HG03432 (cell line): ENCODE measurements around the gene KCNQ2.
"Not testable (repeated sequence)": the region's sequence is repeated elsewhere in the genome, so short reads cannot be mapped to it uniquely, and the experiment has no call there.

Experiments used
- ATAC-seq: cut with Tn5 transposase; IDR thresholded peaks from one replicate; pipeline ENCODE4 v1.9.1; 2021; ENCODE audit warnings: mild to moderate bottlenecking, moderate library complexity; ENCODE audit not compliant: unreplicated experiment

The KCNQ2 gene

GRCh38 chr20:63394069-63394919 is 78.2 kb downstream of the KCNQ2 start:
- no peak for ATAC-seq

GRCh38 chr20:63393566-63393965 is 78.9 kb downstream of the KCNQ2 start:
- no peak for ATAC-seq

DNA sequence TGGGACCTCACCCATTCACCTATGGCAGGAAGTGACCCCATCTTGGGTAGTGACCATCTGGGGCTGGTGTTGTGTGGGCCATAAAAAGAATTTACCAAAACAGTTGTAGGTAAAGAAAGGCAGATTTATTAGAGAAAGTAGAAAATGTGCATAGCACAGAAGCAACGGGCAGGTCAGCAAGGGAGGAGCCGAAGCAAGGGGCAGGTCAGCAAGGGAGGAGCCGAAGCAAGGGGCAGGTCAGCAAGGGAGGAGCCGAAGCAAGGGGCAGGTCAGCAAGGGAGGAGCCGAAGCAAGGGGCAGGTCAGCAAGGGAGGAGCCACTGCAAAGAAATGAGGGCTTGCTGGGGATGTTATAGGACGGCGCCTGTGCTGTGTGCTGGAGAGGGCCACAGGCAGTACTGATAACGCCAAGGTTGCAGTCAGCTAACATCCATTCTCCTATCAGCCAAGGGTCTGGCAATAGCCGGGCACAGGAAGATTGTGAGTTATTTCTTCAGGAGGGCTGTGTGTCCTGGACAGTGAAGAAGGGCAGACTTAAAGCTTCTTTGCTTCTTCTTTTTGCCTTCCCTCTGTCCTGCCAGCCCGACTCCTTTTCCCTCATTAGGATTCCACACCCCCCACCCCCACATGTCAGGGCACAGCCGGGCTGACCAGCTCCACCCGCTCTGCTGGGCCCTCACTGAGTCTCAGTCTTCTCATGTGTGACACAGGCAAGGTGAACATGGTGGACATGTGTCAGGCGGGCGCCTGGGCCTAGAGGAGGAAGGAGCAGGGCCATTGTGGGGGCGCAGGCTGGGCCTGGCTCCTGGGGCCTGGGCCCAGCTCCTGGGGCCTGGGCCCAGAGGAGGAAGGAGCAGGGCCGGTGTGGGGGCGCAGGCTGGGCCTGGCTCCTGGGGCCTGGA is 79.7 kb downstream of the KCNQ2 start:
- ATAC-seq, result no peak

DNA sequence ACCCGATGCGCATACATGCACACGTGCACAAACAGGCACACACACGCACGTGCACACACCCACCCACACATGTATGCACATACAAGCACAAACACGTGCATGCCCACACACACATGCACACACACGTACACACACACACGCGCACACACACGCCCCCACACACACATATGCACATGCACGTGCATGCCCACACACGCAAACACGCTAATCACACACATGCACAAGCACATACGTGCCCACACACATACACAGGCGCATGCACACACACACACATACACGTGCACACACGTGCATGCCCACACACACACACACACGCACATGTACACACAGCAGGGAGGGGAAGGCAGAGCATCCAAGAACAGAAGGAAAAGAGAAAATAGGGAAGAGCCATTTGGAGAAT is 84.5 kb downstream of the KCNQ2 start:
- ATAC-seq, result no peak

GRCh38 chr20:63387393-63387792 is 85.1 kb downstream of the KCNQ2 start:
- no peak for ATAC-seq

DNA sequence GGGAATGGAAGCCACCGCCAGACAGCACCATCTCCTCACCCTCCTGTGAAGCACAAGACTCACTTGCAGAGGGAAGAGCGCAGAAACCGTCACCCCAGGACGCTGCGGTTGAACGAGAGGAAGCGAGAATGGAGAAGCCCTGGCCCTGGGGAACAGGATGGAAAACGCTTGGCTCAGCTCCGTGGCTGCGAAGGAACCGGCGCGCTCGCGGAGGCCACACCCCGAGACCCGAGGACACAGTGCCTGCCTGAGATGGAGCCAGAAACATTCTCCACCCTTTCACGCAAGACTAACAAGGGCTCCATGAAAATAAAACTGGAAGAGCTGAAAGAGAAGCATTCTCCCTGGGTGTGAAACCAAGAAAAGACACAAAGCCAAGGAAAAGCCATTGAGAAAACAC is 86.0 kb downstream of the KCNQ2 start:
- ATAC-seq, result no peak

DNA sequence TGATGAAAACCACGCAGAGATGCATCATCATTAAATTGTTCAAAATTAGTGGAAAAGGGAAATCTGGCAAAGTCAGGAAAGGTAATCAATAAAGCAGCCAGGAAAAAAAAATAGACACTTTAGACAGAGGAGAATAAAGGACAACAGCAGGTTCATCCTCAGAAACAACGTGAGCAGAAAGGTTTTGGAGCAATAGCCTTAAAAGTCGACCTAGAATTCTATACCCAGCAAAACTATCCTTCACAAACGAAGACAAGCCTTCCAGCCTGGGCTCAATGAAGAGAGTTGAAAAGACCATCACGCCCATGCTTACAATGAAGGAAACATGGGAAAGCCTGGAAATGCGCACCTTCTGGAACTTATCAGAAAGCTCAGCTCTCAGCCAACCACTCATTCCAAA is 86.6 kb downstream of the KCNQ2 start:
- no peak for ATAC-seq

GRCh38 chr20:63384336-63384735 is 88.1 kb downstream of the KCNQ2 start:
- no peak for ATAC-seq

DNA sequence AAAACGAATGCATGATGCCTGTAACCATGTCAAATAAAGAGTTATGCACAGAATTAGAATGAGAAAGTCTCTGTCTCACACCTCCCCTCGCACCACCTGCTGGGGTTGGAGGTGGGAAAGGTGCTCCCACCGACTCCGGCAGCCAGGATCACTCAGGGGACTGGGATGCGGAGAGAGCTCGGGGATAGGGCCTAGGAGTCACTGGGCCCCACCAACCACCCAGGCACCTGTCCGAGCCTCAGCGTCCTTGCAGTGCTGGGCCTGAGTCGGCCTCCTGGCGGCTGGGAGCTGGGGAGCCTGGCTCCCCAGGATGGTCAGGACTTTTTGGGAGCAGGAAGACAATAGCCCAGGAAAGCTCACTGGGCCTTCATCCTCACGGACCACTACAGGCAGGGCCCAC is 88.9 kb downstream of the KCNQ2 start:
- ATAC-seq, result no peak

DNA sequence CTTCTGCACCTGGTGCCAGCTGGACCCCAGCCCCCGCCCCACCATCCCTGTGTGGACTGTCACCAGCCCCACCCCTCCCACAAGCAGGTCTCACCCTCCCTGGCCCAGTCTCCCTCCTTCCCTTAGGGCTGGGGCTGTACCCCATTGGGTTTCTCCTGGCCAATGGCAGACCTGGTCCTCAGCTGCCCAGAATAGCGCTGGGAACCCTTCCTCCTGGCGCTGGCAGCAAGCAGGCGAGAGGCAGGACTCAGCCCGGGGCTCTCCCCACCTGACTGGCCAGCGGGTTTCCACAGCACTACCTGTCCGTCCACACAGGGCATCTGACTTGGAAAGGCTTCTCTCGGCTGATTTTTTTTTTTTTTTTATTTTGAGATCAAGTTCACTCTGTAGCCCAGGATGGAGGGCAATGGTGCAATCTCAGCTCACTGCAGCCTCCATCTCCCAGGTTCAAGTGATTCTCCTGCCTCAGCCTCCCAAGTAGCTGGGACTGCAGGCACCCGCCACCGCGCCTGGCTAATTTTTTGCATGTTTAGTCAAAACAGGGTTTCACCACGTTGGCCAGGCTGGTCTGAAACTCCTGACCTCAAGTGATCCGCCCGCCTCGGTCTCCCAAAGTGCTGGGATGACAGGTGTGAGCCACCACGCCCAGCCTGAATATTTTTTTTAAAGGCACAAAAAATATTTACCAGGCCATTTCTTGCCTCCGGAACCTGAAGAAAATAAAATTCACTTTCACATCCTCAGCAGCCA is 89.7 kb downstream of the KCNQ2 start:
- no peak for ATAC-seq

DNA sequence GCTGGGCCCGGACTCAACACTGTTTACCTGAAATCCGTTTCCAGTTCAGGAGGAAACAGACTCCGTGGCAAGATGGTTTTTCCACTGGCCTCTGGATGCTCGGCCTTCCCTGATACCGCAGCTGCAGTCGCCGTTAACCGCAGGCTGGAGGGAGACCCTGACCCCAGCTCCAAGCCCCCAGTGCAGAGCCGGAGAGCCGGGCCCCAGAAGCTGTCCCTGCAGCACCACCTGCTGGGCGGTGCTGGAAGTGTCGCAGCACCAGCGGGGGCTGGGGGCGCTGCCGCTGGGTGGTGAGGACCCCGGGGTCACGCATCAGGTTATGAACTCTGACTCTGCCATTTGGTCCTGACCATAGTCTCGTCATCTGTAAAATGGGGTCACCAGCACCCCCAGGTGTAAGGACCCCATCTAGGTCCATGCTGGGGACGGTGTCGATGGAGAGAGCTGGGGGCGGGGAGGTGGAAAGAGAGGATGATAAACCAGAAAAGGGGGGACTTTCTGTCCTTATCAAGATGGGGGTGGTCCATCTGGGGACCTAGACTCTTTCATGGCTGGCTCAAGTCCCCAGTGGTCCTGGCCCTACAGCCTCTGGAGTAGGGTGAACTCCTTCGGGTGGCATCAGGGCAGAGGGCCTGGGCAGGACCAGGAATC is 90.5 kb downstream of the KCNQ2 start:
- no peak for ATAC-seq

DNA sequence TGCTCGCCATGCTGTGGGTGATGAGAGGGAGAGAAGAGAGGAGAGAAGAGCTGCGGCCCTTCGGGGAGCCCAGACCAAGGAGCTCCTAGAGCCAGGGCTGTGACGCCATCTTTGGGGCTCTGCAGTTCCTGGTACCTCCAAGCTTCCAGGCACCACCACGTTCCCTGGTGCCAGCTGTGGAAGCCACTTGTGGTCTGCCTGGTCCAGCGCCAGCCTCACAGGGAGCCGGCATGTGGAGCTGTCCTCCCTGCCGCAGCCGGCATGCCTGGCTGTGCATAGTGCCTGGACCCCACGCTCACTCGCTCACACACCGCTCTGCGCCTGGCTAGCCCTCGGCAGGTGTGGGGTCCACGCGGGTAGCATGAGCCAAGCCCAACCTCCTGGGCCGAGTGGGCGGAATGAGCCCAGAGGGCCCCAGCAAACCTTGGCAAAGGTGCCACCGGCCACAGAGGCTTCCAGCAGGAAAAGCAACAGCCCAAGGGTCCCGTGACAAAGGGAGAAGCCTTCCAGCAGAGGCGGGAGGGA is 92.0 kb downstream of the KCNQ2 start:
- ATAC-seq, result no peak

DNA sequence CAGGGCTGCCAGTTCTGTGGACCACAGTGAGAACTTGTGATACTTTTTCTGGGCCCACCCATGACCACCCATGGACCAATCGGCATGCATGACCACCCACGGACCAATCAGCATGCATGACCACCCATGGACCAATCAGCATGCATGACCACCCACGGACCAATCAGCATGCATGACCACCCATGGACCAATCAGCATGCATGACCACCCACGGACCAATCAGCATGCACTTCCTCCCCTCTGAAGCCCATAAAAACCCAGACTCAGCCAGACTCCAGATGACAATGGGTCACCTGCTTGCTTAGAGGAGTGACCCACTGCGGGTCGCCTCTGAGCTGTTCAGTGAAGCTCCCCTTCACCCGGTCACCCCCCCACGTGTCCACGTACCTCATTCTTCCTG is 92.6 kb downstream of the KCNQ2 start:
- ATAC-seq, result not testable (repeated sequence)

GRCh38 chr20:63379296-63379695 is 93.2 kb downstream of the KCNQ2 start:
- no peak for ATAC-seq

GRCh38 chr20:63378626-63379025 is 93.8 kb downstream of the KCNQ2 start:
- no peak for ATAC-seq

- no peak for ATAC-seq
These were observed 94.5 kb downstream of the KCNQ2 start for GRCh38 chr20:63377951-63378381.

DNA sequence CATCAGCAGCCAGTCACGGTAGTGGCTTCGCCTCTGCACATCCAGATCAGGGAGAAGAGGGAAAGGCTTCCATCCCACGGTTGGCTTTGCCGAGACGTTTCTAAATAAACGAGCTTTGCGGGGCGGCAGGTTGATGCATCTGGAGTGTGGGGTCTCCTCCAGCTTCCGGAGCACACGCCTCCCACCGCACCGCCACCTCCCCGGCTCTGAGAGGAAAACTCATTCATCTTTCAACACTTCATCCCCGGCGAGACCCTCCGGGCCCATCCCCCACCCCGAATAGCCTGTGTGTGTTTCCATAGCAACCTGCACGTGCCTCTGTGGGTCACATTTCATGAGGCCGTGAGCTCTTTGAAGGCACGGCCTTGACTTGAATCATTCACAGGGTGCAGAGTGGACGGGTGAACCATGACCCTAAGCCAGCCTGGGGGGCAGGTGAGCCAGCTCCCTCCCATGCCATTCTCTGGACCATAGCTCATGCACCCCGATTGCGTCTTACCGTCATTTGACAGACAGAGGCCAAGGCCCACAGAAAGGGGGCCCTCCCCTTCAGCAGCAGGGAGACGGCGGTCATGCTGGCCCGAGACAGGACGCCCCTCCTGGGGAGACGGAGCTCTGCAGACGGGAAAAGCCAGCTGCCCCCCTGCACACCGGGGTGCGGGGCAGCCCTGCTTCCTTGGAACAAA is 95.1 kb downstream of the KCNQ2 start:
- no peak for ATAC-seq

DNA sequence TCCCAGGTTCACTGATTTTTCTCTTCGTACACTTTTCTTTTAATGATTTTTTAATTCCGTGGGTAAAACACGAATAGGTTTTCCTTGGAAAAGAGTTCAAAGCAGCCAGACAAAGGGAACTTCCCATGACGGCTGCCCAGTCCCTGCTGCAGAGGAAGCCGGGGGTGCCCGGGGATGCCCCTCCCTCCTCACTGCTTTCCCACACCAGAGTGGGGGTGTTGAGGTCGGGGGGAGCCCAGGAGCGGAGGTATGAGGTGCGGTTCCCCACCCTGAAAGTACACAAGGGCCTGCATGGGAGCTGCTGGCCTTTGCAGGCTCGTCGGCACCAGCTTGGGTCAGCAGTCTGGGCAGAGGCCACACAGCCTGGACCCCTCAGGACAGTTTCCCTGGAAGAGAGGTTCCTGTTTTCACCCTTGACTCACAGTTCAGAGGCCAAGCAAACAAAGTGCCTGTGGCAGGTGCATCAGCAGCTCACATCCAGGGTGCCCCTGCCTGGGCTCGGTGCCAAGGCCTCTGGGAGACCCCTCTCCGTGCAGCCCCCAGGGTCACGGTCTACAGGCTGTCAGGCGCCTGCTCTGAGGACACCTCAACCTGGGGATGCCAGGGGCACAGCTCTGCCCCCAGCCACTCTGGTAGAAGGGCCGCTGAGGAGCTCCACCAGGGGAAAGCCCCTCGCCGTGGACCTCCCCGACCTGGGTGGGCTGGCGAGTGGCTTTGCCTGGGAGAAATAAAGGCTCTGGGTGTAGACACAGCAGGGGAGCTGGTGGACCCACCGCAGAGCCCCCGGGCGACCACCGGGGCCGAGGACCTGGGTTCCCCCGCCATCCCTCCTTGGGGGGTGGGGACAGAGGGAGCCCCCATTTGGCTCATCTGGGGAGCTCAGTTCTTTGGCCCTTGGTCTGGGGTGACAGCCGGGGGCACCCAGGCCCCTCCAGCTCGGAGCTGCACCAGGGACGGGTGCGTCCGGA is 95.9 kb downstream of the KCNQ2 start:
- ATAC-seq, result no peak

- ATAC-seq, result no peak
These were observed 97.0 kb downstream of the KCNQ2 start for GRCh38 chr20:63375438-63375837.
